Measurements from ENCODE around the gene DAD1. TPM values are rescaled to one million over a fixed set of nuclear protein-coding genes. Genes with fewer than 3 reads are reported as not detected.

DAD1 gene
- total RNA-seq, 2 donors from 2014 or later, result 109 to 236 TPM

- H3K36me3 ChIP-seq, result peaks cover 4% of the 10 kb centered on the region
- H3K9me3 ChIP-seq, result no peaks in the 10 kb centered on the region
- H3K27ac ChIP-seq, result peak overlapping the region in 1 of 2 donors; percentile 27
- H3K4me1 ChIP-seq (ENCODE audit: control insufficient read depth in 1 of 2, low read depth in 2 of 2), result no peaks in the 10 kb centered on the region
- ATAC-seq (ENCODE audit: insufficient number of reproducible peaks, low FRiP score, low read depth), result no peak
- H3K4me3 ChIP-seq, result no peak overlapping the region
- H3K27me3 ChIP-seq (replicated peaks; ENCODE audit: insufficient read depth), result no peaks in the 10 kb centered on the region
- TF ChIP-seq CTCF (IDR thresholded peaks at IDR 0.05), result no peak
- no peak for DNase-seq (ENCODE audit: low spot score)
Measured at GRCh38 chr14:22563987-22564386, 25.0 kb downstream of the DAD1 start.

GRCh38 chr14:22561661-22562579 is 27.1 kb downstream of the DAD1 start:
- Histone ChIP-seq H3K4me3 (no peak overlapping the region), H3K36me3 (peaks cover 4% of the 10 kb centered on the region), H3K27ac (no peak overlapping the region), H3K4me1 (ENCODE audit: control insufficient read depth in 1 of 2, low read depth in 2 of 2) (no peaks in the 10 kb centered on the region), H3K9me3 (no peaks in the 10 kb centered on the region), H3K27me3 (replicated peaks; ENCODE audit: insufficient read depth) (no peaks in the 10 kb centered on the region)
- DNase-seq (ENCODE audit: low spot score) (no peak), ATAC-seq (ENCODE audit: insufficient number of reproducible peaks, low FRiP score, low read depth) (no peak)
- no peak for TF ChIP-seq CTCF (IDR thresholded peaks at IDR 0.05)

GRCh38 chr14:22561366-22561660 is 27.7 kb downstream of the DAD1 start:
- no peaks in the 10 kb centered on the region for H3K9me3 ChIP-seq
- H3K4me1 ChIP-seq (ENCODE audit: control insufficient read depth in 1 of 2, low read depth in 2 of 2), result peaks cover 0 to 4% of the 10 kb centered on the region in 2 donors
- no peak overlapping the region for H3K4me3 ChIP-seq
- DNase-seq (ENCODE audit: low spot score) (no peak), ATAC-seq (ENCODE audit: insufficient number of reproducible peaks, low FRiP score, low read depth) (no peak)
- TF ChIP-seq CTCF (IDR thresholded peaks at IDR 0.05), result no peak
- no peak overlapping the region for H3K27ac ChIP-seq
- H3K27me3 ChIP-seq (replicated peaks; ENCODE audit: insufficient read depth), result no peaks in the 10 kb centered on the region
- H3K36me3 ChIP-seq, result peaks cover 4% of the 10 kb centered on the region

- peaks cover 4% of the 10 kb centered on the region for H3K36me3 ChIP-seq
- peaks cover 0 to 4% of the 10 kb centered on the region in 2 donors for H3K4me1 ChIP-seq (ENCODE audit: control insufficient read depth in 1 of 2, low read depth in 2 of 2)
- TF ChIP-seq CTCF (IDR thresholded peaks at IDR 0.05), result no peak
- no peaks in the 10 kb centered on the region for H3K27me3 ChIP-seq (replicated peaks; ENCODE audit: insufficient read depth)
- H3K9me3 ChIP-seq, result no peaks in the 10 kb centered on the region
- no peak overlapping the region for H3K4me3 ChIP-seq
- DNase-seq (ENCODE audit: low spot score), result no peak
- no peak for ATAC-seq (ENCODE audit: insufficient number of reproducible peaks, low FRiP score, low read depth)
- no peak overlapping the region for H3K27ac ChIP-seq
Measured at GRCh38 chr14:22560662-22561365, 28.2 kb downstream of the DAD1 start.

GRCh38 chr14:22559041-22559440 is 30.0 kb downstream of the DAD1 start:
- Histone ChIP-seq H3K27ac (no peak overlapping the region), H3K27me3 (replicated peaks; ENCODE audit: insufficient read depth) (no peaks in the 10 kb centered on the region), H3K36me3 (no peaks in the 10 kb centered on the region), H3K9me3 (no peaks in the 10 kb centered on the region), H3K4me3 (no peak overlapping the region), H3K4me1 (ENCODE audit: control insufficient read depth in 1 of 2, low read depth in 2 of 2) (peaks cover 0 to 4% of the 10 kb centered on the region in 2 donors)
- TF ChIP-seq CTCF (IDR thresholded peaks at IDR 0.05), result no peak
- no peak for ATAC-seq (ENCODE audit: insufficient number of reproducible peaks, low FRiP score, low read depth)
- DNase-seq (ENCODE audit: low spot score), result no peak

Data from thoracic aorta (tissue), 2 donors.